HuH-7 (cell line): Measurements from ENCODE around the gene SULT6B1.

ENCODE experiments used
- DNase-seq: peaks from one replicate; pipeline ENCODE4 v3.0.0; 2011; ENCODE audit warnings: low spot score

The SULT6B1 gene

DNA sequence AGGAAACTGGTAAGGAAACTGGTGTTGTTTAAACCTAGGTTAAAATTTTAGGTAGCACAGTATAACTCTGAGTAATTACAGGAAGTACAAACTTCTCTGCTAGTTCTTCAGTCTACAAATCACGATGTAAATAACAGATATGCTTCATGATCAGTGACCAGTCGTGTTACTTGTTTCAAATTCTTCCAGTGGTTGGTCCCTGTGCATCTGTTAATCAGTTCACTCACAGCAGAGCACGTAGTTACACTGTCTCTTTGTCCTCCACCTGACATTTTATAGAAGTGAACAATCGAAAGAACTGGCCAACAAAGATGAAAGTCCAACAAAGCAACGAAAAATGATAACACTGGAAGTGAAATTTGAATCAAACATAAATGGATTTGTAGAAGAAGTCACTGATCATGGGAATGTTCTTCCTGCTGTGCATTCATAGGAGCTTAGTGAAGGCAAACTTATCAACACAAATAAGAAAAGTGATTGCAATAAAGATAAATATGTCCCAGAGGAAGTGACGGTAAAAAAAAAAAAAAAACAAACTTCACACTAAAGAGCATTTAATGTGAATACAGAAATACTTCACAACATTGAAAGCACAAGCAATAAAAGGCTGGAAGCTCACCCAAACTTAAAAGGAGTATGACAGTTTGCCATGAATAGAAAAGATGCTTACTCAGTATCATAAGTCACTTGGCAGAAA lies 38.7 kb downstream of the SULT6B1 start:
- peak; percentile 38 for DNase-seq

DNA sequence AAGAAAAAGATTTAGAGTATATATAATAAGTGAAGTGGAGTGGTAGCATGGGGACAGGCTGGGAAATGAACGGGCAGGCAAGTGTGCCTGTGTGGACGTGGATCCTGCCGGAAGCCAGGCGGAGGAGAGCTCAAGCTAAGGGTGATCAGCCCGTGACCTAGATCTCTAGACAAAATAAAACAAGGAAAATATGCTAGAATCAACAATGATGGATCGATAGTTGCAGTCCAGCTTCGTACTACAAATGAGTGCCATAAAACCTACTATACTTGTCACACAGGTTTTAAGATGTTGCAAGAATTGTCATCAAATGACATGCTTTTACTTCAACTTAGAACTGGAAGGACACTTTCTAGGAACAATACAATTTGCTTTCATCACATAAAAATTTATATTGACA lies 40.1 kb downstream of the SULT6B1 start:
- DNase-seq: peak; percentile 36

DNA sequence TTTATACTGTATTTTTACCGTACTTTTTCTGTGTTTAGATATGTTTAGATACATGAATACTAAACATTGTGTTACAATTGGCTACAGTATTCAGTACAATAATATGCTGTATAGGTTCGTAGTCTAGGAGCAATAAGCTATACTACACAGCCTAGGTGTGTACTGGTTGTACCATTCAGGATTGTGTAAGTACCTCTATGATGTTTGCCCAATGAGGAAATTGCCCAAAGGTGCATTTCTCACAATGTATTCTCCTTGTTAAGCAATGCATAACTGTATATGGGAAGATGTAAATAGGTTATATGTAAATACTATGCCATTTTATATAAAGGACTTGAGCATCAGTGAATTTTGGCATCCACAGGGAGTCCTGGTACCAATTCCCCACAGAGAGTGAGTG lies 42.4 kb downstream of the SULT6B1 start:
- DNase-seq: no peak

DNA sequence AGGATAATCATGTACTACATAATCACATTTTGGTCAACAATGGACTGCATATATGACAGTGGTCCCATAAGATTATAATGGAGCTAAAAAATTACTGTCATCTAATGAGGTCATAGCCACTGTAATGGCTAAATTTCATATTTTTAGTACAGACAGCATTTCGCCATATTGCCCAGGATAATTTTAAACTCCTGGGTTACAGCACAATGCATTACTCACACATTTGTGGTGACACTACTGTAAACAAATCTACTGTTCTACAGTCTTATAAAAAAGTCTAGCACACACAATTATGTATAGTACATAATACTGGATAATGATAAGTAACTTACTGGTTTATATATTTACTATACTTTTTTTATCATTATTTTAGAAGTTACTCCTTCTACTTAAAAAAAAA lies 44.5 kb downstream of the SULT6B1 start:
- DNase-seq: no peak

DNA sequence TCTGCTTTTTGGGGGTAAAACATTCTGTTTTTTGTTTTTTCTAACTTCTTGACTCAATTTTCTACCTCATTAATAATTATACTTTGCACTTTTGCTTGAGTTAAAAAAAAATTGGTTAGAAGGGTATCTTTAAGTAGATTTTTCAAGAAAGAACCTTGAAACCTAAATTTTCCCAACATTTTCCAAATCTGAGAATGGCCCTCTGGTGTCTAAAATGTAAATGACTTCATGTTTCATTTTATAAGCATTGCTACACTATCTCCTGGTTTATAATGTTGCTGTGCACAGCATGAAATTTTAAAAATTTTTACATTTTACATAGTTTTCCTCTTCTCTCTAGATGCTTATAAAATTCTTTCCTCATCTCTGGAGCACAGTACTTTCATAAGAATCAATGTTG lies 45.9 kb downstream of the SULT6B1 start:
- DNase-seq: no peak

GRCh38 chr2:37132914-37133313 lies 55.6 kb downstream of the SULT6B1 start:
- no peak for DNase-seq

DNA sequence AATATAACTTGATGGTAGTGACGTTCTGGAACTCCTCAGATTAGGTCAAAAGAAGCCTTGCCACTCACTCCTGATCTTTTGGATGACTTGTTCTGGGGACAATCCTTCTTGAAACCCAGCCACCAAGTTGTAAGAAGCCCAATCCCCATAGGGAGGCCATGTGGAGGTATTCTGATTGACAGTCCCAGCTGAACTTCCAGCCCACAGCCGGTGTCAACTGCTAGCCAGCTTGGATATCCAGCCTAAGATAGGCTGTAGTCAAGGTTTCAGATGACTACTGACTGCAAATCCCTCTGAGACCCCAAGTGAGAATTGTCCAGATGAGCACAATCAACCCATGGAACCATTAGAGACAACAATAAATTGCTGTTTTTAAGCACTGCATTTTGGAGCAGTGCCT lies 63.1 kb downstream of the SULT6B1 start:
- DNase-seq: no peak

GRCh38 chr2:37119157-37119556 lies 69.3 kb downstream of the SULT6B1 start:
- peak; percentile 3 for DNase-seq
